Activated naive CD8-positive, alpha-beta T cell treated with anti-CD3 and anti-CD28 coated beads, Interleukin-2, amount 50 U/mL, for 24 hours (primary cell): ENCODE data around the gene PLEKHM1.
A peak's percentile ranks its signal among the peaks of the same experiment; 100 is the strongest.

Experiments
- ATAC-seq: fragments of 150-1000 bp; cut with Tn5 transposase; one replicate; pipeline ENCODE4 v1.10.0; 2021
- DNase-seq: peaks from one replicate; pipeline ENCODE4 v3.0.0; 2021
- H3K27ac Mint-ChIP-seq: one replicate; pipeline ENCODE4 v1.8.0; 2021; ENCODE audit warnings: mild to moderate bottlenecking, mixed read lengths
- H3K27me3 Mint-ChIP-seq: one replicate; pipeline ENCODE4 v1.8.0; 2021; ENCODE audit warnings: mixed read lengths
- H3K36me3 Mint-ChIP-seq: one replicate; pipeline ENCODE4 v1.8.0; 2021; ENCODE audit warnings: low read depth, mixed read lengths
- H3K4me1 Mint-ChIP-seq: one replicate; pipeline ENCODE4 v1.8.0; 2021; ENCODE audit warnings: mixed read lengths
- H3K4me3 Mint-ChIP-seq: one replicate; pipeline ENCODE4 v1.8.0; 2021; ENCODE audit warnings: mild to moderate bottlenecking, moderate library complexity, mixed read lengths
- H3K9me3 Mint-ChIP-seq: one replicate; pipeline ENCODE4 v1.8.0; 2021; ENCODE audit warnings: mixed read lengths

PLEKHM1 gene

GRCh38 chr17:45394913-45395568, 95.5 kb downstream of the PLEKHM1 start:
- Mint-ChIP-seq H3K27me3 (no peaks in the 10 kb centered on the region), H3K4me1 (peaks cover 4% of the 10 kb centered on the region), H3K36me3 (peaks cover 11% of the 10 kb centered on the region), H3K27ac (peak overlapping the region; percentile 42), H3K9me3 (no peaks in the 10 kb centered on the region), H3K4me3 (no peak overlapping the region)
- DNase-seq (peak; percentile 59), ATAC-seq (no peak)

DNA sequence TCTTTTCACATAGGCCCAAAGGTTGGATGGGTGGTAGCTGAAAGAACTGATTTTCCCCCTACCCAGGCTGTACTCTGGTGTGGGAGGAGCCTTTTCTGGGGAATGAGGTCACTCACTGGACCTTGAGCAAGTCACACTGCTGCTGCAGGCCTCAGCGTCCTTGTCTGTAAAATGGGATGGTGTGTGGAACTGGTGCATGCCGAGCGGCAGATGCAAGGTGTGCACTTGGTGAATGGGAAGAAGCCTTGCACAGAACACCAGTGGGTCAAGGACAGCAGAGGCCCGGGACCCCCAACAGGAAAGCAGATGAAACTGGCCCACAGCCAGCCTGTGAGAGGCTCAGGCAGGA, 96.0 kb downstream of the PLEKHM1 start:
- Mint-ChIP-seq H3K4me1 (peaks cover 4% of the 10 kb centered on the region), H3K27ac (peak overlapping the region; percentile 35), H3K27me3 (no peaks in the 10 kb centered on the region), H3K4me3 (no peak overlapping the region), H3K36me3 (peaks cover 11% of the 10 kb centered on the region), H3K9me3 (no peaks in the 10 kb centered on the region)
- DNase-seq (no peak), ATAC-seq (no peak)

DNA sequence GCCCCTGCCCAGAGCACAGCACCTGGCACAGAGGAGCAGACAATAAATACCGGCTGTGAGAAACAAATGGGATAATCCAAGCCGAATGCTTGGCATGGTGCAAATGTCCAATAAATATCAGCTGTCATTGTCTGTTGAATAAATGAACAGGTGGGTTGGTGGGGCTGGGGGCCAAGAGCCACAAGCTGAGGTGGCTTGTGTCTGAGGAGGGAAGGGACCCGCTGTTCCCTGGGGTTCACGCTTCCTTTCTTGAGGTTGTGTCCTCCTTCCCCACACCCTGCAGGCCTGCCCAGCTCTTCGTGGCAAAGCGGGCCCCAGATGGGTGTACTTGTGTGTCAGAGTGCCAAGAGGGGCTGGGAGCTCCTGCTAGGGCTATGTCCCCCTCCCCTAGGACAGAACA, 96.4 kb downstream of the PLEKHM1 start:
- Mint-ChIP-seq H3K9me3 (no peaks in the 10 kb centered on the region), H3K27me3 (no peaks in the 10 kb centered on the region), H3K27ac (no peak overlapping the region), H3K36me3 (peaks cover 11% of the 10 kb centered on the region), H3K4me1 (peaks cover 6% of the 10 kb centered on the region), H3K4me3 (no peak overlapping the region)
- DNase-seq: no peak
- ATAC-seq: no peak

- Mint-ChIP-seq H3K36me3 (peaks cover 11% of the 10 kb centered on the region), H3K4me3 (no peak overlapping the region), H3K4me1 (peaks cover 13% of the 10 kb centered on the region), H3K27me3 (no peaks in the 10 kb centered on the region), H3K9me3 (no peaks in the 10 kb centered on the region), H3K27ac (no peak overlapping the region)
- DNase-seq (no peak), ATAC-seq (no peak)
Observed at GRCh38 chr17:45393411-45393810, 97.1 kb downstream of the PLEKHM1 start.

- peaks cover 6% of the 10 kb centered on the region for H3K27me3 Mint-ChIP-seq
- peaks cover 17% of the 10 kb centered on the region for H3K4me1 Mint-ChIP-seq
- peaks cover 6% of the 10 kb centered on the region for H3K36me3 Mint-ChIP-seq
- DNase-seq (no peak), ATAC-seq (no peak)
- no peaks in the 10 kb centered on the region for H3K9me3 Mint-ChIP-seq
- no peak overlapping the region for H3K4me3 Mint-ChIP-seq
- no peak overlapping the region for H3K27ac Mint-ChIP-seq
Observed at GRCh38 chr17:45391918-45392317, 98.6 kb downstream of the PLEKHM1 start.

- Mint-ChIP-seq H3K9me3 (no peaks in the 10 kb centered on the region), H3K4me1 (peaks cover 17% of the 10 kb centered on the region), H3K36me3 (peaks cover 4% of the 10 kb centered on the region), H3K27ac (no peak overlapping the region), H3K27me3 (peaks cover 6% of the 10 kb centered on the region), H3K4me3 (no peak overlapping the region)
- DNase-seq (no peak), ATAC-seq (no peak)
Observed at GRCh38 chr17:45391291-45391690, 99.2 kb downstream of the PLEKHM1 start.

DNA sequence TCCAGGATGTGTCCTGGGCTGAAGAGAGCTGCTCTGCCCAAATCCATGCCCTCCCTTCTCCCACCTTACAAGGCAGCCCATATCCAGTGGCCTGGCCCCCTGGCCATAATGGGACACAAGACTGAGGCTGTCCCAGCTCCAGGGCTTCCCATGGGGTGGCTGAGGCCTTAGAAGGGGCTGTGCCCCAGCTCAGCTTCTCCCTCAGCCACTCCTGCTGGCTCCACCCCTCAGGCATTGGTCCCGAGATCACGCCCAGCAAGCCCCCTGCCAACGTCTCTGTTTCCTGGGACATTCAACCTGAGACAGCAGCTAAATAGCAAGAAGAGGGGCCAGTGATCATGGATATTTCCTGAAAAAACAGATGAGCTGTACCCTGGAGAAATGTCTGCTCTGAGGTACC, 101.2 kb downstream of the PLEKHM1 start:
- Mint-ChIP-seq H3K4me1 (peaks cover 20% of the 10 kb centered on the region), H3K27me3 (peaks cover 6% of the 10 kb centered on the region), H3K9me3 (no peaks in the 10 kb centered on the region), H3K27ac (no peak overlapping the region), H3K36me3 (no peaks in the 10 kb centered on the region), H3K4me3 (no peak overlapping the region)
- ATAC-seq: no peak
- no peak for DNase-seq

GRCh38 chr17:45388604-45389325, 101.8 kb downstream of the PLEKHM1 start:
- H3K27ac Mint-ChIP-seq: no peak overlapping the region

DNA sequence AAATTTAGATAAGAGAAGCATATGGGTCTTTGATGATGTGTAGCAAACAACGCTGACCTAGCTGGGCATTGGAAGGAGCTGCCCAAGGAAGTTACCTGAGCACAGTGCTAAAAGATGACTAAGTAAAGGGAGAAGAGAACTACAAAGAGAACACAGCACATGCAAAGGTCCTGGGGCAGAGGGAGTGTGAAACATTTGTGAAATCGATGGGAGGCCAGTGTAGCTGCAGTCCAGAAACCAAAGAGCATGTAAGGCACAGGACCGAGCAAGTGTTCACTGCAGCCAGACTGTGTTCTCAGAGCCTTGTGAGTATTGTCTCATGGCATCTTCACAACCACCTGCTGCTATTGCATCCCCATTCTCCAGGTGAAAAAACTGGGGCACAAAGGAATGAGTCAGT, 102.8 kb downstream of the PLEKHM1 start:
- H3K27ac Mint-ChIP-seq: no peak overlapping the region
- no peak for ATAC-seq
- H3K27me3 Mint-ChIP-seq: peaks cover 9% of the 10 kb centered on the region

More at GRCh38 chr17:45388604-45389325, 101.8 kb downstream of the PLEKHM1 start:
- H3K4me3 Mint-ChIP-seq: no peak overlapping the region
- no peaks in the 10 kb centered on the region for H3K9me3 Mint-ChIP-seq
- H3K36me3 Mint-ChIP-seq: no peaks in the 10 kb centered on the region
- peaks cover 6% of the 10 kb centered on the region for H3K27me3 Mint-ChIP-seq
- DNase-seq (no peak), ATAC-seq (no peak)
- H3K4me1 Mint-ChIP-seq: peaks cover 24% of the 10 kb centered on the region

DNA sequence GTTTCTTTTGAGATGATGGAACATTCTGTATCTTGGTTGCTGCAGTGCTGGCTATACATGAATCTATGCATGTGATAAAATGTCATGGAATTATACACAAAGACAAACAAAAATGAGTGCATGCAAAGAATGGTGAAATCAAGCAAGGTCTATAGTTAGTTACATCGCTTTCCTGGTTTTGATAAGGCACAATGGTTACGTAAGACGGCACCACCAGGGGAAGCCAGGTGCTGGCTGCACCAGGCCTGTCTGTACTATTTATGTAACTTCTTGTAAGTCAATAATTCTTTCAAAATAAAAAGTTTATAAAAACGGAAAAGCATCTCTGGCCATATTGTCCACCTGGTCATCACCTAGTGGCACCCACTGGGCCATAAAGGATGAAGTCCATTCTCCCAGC, 104.3 kb downstream of the PLEKHM1 start:
- ATAC-seq: no peak
- Mint-ChIP-seq H3K27me3 (peaks cover 9% of the 10 kb centered on the region), H3K27ac (no peak overlapping the region), H3K4me1 (peaks cover 27% of the 10 kb centered on the region), H3K36me3 (no peaks in the 10 kb centered on the region), H3K4me3 (no peak overlapping the region), H3K9me3 (no peaks in the 10 kb centered on the region)
- no peak for DNase-seq

More for the DNA sequence above, 102.8 kb downstream of the PLEKHM1 start:
- H3K9me3 Mint-ChIP-seq: no peaks in the 10 kb centered on the region
- DNase-seq: no peak
- no peak overlapping the region for H3K4me3 Mint-ChIP-seq
- H3K36me3 Mint-ChIP-seq: no peaks in the 10 kb centered on the region
- H3K4me1 Mint-ChIP-seq: peaks cover 28% of the 10 kb centered on the region
